Epidermal melanocyte (primary cell): Measurements from ENCODE around the gene SKAP2.
A peak's percentile ranks its signal among the peaks of the same experiment; 100 is the strongest.

ENCODE experiments used
- DNase-seq: peaks from one replicate; pipeline ENCODE4 v3.0.0; 2011; ENCODE audit warnings: low spot score; ENCODE audit not compliant: insufficient read length

Gene SKAP2

GRCh38 chr7:26779978-26780595 lies 84.3 kb downstream of the SKAP2 start:
- no peak for DNase-seq

GRCh38 chr7:26777385-26777784 lies 87.0 kb downstream of the SKAP2 start:
- DNase-seq: no peak

GRCh38 chr7:26760501-26760900 lies 103.9 kb downstream of the SKAP2 start:
- no peak for DNase-seq

- no peak for DNase-seq
These were observed 105.3 kb downstream of the SKAP2 start for GRCh38 chr7:26759108-26759507.

GRCh38 chr7:26743205-26743604 lies 121.2 kb downstream of the SKAP2 start:
- DNase-seq: no peak

GRCh38 chr7:26735976-26736600 lies 128.3 kb downstream of the SKAP2 start:
- no peak for DNase-seq

GRCh38 chr7:26729150-26729775 lies 135.1 kb downstream of the SKAP2 start:
- no peak for DNase-seq

GRCh38 chr7:26726051-26726450 lies 138.3 kb downstream of the SKAP2 start:
- DNase-seq: no peak

- DNase-seq: no peak
These were observed 139.6 kb downstream of the SKAP2 start for GRCh38 chr7:26724795-26725194.

GRCh38 chr7:26723129-26723528 lies 141.3 kb downstream of the SKAP2 start:
- DNase-seq: no peak

GRCh38 chr7:26721450-26721849 lies 142.9 kb downstream of the SKAP2 start:
- DNase-seq: no peak

- no peak for DNase-seq
These were observed 146.3 kb downstream of the SKAP2 start for GRCh38 chr7:26718063-26718462.

- DNase-seq: no peak
These were observed 150.0 kb downstream of the SKAP2 start for GRCh38 chr7:26714438-26714837.

- DNase-seq: no peak
These were observed 150.4 kb downstream of the SKAP2 start for GRCh38 chr7:26714006-26714405.

GRCh38 chr7:26709210-26709990 lies 155.0 kb downstream of the SKAP2 start:
- no peak for DNase-seq

GRCh38 chr7:26705567-26705966 lies 158.8 kb downstream of the SKAP2 start:
- DNase-seq: peak; percentile 54

- no peak for DNase-seq
These were observed 159.6 kb downstream of the SKAP2 start for GRCh38 chr7:26704786-26705185.

GRCh38 chr7:26704036-26704435 lies 160.4 kb downstream of the SKAP2 start:
- no peak for DNase-seq

- DNase-seq: no peak
These were observed 163.5 kb downstream of the SKAP2 start for GRCh38 chr7:26700893-26701292.

- DNase-seq: no peak
These were observed 164.0 kb downstream of the SKAP2 start for GRCh38 chr7:26700386-26700785.

- DNase-seq: no peak
These were observed 164.6 kb downstream of the SKAP2 start for GRCh38 chr7:26699766-26700165.

- DNase-seq: no peak
These were observed 165.6 kb downstream of the SKAP2 start for GRCh38 chr7:26698806-26699205.
